ENCODE measurements around the gene ATG12.

DNA sequence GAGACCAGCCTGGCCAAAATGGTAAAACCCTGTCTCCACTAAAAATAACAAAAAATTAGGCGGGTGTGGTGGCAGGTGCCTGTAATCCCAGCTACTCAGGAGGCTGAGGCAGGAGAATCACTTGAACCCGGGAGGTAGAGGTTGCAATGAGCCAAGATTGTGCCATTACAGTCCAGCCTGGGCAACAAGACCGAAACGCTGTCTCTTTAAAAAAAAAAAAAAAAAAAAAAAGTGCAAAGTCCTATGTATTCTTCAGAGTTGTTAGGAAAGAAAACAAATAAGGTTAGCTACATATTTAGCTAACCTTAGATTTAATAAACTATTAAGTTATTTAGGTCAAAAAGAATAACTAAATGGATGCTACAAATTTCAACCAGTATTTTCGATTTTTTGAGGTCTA is 11.5 kb downstream of the ATG12 start:
- TF ChIP-seq, protein P1, sequence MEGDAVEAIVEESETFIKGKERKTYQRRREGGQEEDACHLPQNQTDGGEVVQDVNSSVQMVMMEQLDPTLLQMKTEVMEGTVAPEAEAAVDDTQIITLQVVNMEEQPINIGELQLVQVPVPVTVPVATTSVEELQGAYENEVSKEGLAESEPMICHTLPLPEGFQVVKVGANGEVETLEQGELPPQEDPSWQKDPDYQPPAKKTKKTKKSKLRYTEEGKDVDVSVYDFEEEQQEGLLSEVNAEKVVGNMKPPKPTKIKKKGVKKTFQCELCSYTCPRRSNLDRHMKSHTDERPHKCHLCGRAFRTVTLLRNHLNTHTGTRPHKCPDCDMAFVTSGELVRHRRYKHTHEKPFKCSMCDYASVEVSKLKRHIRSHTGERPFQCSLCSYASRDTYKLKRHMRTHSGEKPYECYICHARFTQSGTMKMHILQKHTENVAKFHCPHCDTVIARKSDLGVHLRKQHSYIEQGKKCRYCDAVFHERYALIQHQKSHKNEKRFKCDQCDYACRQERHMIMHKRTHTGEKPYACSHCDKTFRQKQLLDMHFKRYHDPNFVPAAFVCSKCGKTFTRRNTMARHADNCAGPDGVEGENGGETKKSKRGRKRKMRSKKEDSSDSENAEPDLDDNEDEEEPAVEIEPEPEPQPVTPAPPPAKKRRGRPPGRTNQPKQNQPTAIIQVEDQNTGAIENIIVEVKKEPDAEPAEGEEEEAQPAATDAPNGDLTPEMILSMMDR (conservative IDR thresholded peaks at IDR 0.05 in 1 of 2, IDR thresholded peaks at IDR 0.05 in 1 of 2; ENCODE audit: extremely low read depth in 1 of 2, insufficient read depth in 1 of 2, low read depth in 1 of 2, low read length in 2 of 2): no peak
- no peak for TF ChIP-seq EZH2 (IDR thresholded peaks at IDR 0.05; ENCODE audit: borderline replicate concordance, low read length)

Measured in mammary epithelial cell (primary cell).